GM23338 (cell line): ENCODE measurements around the gene RPS4Y1.
A peak's percentile ranks its signal among the peaks of the same experiment; 100 is the strongest.

ENCODE experiments used
- EZH2phosphoT487 ChIP-seq: fragments of 200-600 bp; sonication (generic); IDR thresholded peaks from one replicate; pipeline ENCODE4 v1.8.1; 2018; ENCODE audit warnings: antibody characterized with exemption; ENCODE audit not compliant: unreplicated experiment
- POLR2AphosphoS5 ChIP-seq: IDR thresholded peaks from 2 replicates; pipeline ENCODE4 v1.6.1; 2016; ENCODE audit warnings: antibody characterized with exemption, low read depth
- STAT1 ChIP-seq: IDR thresholded peaks from one replicate; pipeline ENCODE4 v1.6.1; 2016; ENCODE audit warnings: antibody characterized with exemption; ENCODE audit not compliant: unreplicated experiment
- TF ChIP-seq, protein P1 (sequence below), 2 experiments: fragments of 200-600 bp in 1 of 2; sonication (generic) in 1 of 2; conservative IDR thresholded peaks; 2 replicates each; pipeline versions ENCODE4 v1.5.1 to v1.6.1; 2016 to 2017; ENCODE audit warnings: antibody characterized with exemption in 2 of 2, low read depth in 2 of 2, mild to moderate bottlenecking in 2 of 2, moderate library complexity in 1 of 2

GRCh38 chrY:2857686-2858085 is 16.3 kb downstream of the RPS4Y1 start:
- no peak for TF ChIP-seq POLR2AphosphoS5
- TF ChIP-seq EZH2phosphoT487, result no peak
- TF ChIP-seq, protein P1, sequence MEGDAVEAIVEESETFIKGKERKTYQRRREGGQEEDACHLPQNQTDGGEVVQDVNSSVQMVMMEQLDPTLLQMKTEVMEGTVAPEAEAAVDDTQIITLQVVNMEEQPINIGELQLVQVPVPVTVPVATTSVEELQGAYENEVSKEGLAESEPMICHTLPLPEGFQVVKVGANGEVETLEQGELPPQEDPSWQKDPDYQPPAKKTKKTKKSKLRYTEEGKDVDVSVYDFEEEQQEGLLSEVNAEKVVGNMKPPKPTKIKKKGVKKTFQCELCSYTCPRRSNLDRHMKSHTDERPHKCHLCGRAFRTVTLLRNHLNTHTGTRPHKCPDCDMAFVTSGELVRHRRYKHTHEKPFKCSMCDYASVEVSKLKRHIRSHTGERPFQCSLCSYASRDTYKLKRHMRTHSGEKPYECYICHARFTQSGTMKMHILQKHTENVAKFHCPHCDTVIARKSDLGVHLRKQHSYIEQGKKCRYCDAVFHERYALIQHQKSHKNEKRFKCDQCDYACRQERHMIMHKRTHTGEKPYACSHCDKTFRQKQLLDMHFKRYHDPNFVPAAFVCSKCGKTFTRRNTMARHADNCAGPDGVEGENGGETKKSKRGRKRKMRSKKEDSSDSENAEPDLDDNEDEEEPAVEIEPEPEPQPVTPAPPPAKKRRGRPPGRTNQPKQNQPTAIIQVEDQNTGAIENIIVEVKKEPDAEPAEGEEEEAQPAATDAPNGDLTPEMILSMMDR (conservative IDR thresholded peaks at IDR 0.05; ENCODE audit: low read depth in 2 of 2), result peak; percentile 32 to 33
- no peak for TF ChIP-seq STAT1
